ENCODE measurements around the gene VMA21.
A peak's percentile ranks its signal among the peaks of the same experiment; 100 is the strongest.

Gene VMA21

DNA sequence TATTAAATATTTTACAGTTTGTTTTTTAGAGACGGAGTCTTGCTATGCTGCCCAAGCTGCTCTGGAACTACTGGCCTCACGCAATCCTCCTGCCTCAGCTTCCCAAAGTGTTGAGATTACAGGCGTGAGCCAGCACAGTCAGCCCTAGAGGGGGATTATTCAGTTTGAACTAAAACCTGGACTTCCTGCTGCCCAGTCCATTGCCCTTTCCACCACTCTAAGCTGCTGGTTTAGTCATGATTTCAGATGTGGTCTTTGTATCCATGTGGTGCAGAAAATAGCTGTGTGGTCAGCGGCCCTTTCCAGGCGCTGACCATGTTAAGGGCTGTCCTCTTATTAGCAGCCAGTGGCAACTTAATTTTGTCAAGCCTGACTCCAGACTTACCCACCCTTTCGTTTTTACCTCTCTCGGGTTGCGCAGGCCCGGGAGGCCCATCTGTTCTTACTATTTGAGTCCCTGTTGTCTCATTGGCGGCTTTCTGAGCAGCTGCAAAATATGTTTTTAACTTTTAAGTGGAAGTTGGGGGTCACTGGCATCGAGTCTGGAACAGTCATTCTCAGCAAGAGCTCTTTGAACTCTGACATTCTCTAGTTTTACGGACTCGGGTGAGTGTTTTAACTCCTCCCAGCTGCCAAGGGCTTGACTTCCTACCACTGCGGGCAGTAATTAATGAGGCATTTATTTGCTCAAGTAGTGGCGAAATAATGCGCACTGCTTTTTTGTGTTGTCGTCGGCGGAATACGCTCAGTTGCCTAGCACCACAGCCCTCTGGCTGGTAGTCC, 773 bp upstream of the VMA21 start:
- DNase-seq: no peak
- Mint-ChIP-seq H3K9me3 (peaks cover 54% of the 10 kb centered on the region), H3K27me3 (ENCODE audit: low read depth, poor library complexity) (no peaks in the 10 kb centered on the region)

DNA sequence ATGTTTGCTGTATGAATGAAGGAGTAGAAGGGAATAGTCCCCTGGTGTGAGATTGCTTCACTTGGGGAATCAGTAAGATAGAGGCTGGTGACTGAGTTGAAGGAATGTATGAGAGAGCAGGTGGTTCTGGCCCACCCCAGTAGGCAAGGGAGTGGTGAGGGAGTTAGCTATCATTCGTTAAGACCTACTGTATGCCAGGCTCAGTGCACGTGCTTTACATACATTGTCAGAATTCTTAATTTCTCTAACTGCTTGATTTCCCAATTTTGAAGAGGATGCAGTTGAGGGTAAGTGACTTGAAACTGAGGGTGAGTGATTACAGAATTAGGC, 700 bp downstream of the VMA21 start:
- Mint-ChIP-seq H3K36me3 (ENCODE audit: low read depth) (no peaks in the 10 kb centered on the region), H3K4me3 (peak overlapping the region; percentile 90)
- no peak for DNase-seq

More for the DNA sequence above, 773 bp upstream of the VMA21 start:
- Mint-ChIP-seq H3K27ac (peak overlapping the region; percentile 97), H3K4me1 (peaks cover 50% of the 10 kb centered on the region), H3K4me3 (peak overlapping the region; percentile 78), H3K36me3 (ENCODE audit: low read depth) (no peaks in the 10 kb centered on the region)
- TF ChIP-seq, protein P1, sequence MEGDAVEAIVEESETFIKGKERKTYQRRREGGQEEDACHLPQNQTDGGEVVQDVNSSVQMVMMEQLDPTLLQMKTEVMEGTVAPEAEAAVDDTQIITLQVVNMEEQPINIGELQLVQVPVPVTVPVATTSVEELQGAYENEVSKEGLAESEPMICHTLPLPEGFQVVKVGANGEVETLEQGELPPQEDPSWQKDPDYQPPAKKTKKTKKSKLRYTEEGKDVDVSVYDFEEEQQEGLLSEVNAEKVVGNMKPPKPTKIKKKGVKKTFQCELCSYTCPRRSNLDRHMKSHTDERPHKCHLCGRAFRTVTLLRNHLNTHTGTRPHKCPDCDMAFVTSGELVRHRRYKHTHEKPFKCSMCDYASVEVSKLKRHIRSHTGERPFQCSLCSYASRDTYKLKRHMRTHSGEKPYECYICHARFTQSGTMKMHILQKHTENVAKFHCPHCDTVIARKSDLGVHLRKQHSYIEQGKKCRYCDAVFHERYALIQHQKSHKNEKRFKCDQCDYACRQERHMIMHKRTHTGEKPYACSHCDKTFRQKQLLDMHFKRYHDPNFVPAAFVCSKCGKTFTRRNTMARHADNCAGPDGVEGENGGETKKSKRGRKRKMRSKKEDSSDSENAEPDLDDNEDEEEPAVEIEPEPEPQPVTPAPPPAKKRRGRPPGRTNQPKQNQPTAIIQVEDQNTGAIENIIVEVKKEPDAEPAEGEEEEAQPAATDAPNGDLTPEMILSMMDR (IDR thresholded peaks at IDR 0.05): no peak

DNA sequence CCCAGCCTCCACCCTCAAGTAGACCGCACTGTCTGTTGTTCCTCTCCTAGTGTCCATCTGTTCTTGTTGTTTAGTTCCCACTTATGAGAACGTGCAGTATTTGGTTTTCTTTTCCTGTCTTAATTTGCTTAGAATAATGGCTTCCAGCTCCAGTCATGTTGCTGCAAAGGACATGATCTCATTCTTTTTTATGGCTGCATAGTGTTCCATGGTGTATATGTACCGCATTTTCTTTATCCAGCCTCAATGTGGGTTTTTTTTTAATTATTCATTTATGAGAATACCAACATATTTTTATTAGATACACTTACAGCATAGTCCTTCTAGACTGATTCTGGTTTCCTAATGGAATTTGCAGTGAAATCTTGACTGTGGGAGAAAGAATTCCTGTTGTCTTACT, 1.3 kb downstream of the VMA21 start:
- H3K4me3 Mint-ChIP-seq: peak overlapping the region; percentile 90
- TF ChIP-seq, protein P1 (IDR thresholded peaks at IDR 0.05): no peak
- H3K27ac Mint-ChIP-seq: peak overlapping the region; percentile 83
- peaks cover 1% of the 10 kb centered on the region for H3K27me3 Mint-ChIP-seq (ENCODE audit: low read depth, poor library complexity)
- H3K36me3 Mint-ChIP-seq (ENCODE audit: low read depth): peaks cover 3% of the 10 kb centered on the region
- H3K9me3 Mint-ChIP-seq: peaks cover 48% of the 10 kb centered on the region
- no peak for DNase-seq
- H3K4me1 Mint-ChIP-seq: peaks cover 50% of the 10 kb centered on the region

More for the DNA sequence above, 700 bp downstream of the VMA21 start:
- Mint-ChIP-seq H3K9me3 (peaks cover 48% of the 10 kb centered on the region), H3K27ac (peak overlapping the region; percentile 21), H3K27me3 (ENCODE audit: low read depth, poor library complexity) (no peaks in the 10 kb centered on the region), H3K4me1 (peaks cover 50% of the 10 kb centered on the region)
- TF ChIP-seq, protein P1 (IDR thresholded peaks at IDR 0.05): no peak

DNA sequence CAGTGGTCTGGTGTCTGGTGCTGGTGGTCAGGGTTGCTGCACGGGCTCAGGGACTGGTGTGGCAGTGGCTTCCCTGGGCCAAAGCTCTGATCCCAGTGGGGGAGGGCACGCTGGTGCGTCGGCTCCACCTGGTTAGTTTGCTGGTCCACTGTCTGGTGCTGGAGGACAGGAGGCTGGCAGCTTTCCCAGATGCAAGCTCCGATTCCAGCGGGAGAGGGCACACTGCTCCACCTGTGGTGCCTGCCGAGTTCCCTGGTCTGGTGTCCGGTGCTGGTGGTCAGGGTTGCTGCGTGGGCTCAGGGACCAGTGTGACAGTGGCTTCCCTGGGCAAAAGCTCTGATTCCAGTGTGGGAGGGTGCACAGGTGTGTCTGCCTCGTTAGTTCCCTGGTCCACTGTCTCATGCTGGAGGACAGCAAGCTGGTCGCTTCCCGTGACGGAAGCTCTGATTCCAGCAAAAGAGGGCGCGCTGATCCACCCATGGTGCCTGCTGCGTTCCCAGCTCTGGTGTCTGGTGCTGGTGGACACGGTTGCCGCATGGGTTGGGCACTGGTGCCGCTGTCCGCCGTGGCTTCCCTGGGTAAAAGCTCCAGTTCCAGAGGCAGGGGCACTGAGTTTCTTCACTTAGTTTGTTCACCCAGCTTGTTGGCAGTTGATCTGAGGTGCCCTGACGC, 5.8 kb downstream of the VMA21 start:
- Mint-ChIP-seq H3K4me3 (no peak overlapping the region), H3K9me3 (peaks cover 36% of the 10 kb centered on the region), H3K27ac (peak overlapping the region; percentile 54), H3K4me1 (peaks cover 22% of the 10 kb centered on the region), H3K27me3 (ENCODE audit: low read depth, poor library complexity) (peaks cover 2% of the 10 kb centered on the region), H3K36me3 (ENCODE audit: low read depth) (peaks cover 17% of the 10 kb centered on the region)
- TF ChIP-seq, protein P1 (IDR thresholded peaks at IDR 0.05): no peak
- DNase-seq: no peak

DNA sequence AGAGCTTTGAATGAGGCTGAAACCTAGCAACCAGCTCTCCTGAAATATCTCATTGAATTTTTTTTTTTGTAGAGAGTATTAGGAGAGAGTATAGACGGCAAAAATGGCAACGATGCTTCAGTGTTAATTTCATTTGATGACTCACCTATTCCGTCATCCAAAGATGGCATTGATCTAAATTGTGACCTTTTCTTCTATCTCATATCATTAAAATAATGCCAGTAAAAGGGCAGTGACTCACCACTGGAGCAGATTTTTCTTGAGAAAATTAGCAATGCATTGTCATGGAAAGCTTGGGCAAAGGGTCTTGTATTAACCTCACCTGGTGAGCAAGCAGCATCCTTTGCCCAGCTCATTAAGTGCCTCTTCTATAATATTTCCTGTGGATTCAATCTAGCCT, 19.6 kb downstream of the VMA21 start:
- no peak overlapping the region for H3K27ac Mint-ChIP-seq
- H3K9me3 Mint-ChIP-seq: peaks cover 44% of the 10 kb centered on the region
- H3K27me3 Mint-ChIP-seq (ENCODE audit: low read depth, poor library complexity): no peaks in the 10 kb centered on the region
- no peak for DNase-seq
- no peak overlapping the region for H3K4me3 Mint-ChIP-seq
- TF ChIP-seq, protein P1 (IDR thresholded peaks at IDR 0.05): no peak
- no peaks in the 10 kb centered on the region for H3K4me1 Mint-ChIP-seq
- no peaks in the 10 kb centered on the region for H3K36me3 Mint-ChIP-seq (ENCODE audit: low read depth)

Measured in nephron progenitor cell (in vitro differentiated cells).